Measurements from ENCODE around the gene THAP7.

The THAP7 gene

DNA sequence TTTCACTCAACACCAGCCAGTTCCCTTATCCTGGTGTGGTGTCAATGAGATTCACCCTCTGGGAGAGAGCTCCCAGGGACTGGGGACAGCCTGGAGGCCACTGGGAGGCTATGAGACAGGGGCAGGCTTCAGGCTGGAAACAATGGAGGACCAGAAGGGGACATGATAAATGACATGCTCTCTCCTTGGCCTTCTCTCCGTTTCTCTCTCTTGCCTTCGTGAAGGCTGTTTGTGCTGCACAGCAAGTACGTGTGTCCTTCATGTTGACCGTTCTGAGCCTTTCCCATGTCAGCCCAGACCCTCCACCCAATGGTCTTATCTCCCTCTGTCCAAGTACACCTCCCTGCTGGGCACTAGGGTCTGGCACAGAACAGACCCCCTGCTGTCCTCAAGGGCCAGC is 21.4 kb downstream of the THAP7 start:
- H3K9me3 ChIP-seq, result no peaks in the 10 kb centered on the region
- no peaks in the 10 kb centered on the region for H3K36me3 ChIP-seq
- peaks cover 9% of the 10 kb centered on the region for H3K27me3 ChIP-seq
- H3K4me3 ChIP-seq (ENCODE audit: low read depth in 1 of 2, low read length in 1 of 2), result no peak overlapping the region
- TF ChIP-seq, protein P1, sequence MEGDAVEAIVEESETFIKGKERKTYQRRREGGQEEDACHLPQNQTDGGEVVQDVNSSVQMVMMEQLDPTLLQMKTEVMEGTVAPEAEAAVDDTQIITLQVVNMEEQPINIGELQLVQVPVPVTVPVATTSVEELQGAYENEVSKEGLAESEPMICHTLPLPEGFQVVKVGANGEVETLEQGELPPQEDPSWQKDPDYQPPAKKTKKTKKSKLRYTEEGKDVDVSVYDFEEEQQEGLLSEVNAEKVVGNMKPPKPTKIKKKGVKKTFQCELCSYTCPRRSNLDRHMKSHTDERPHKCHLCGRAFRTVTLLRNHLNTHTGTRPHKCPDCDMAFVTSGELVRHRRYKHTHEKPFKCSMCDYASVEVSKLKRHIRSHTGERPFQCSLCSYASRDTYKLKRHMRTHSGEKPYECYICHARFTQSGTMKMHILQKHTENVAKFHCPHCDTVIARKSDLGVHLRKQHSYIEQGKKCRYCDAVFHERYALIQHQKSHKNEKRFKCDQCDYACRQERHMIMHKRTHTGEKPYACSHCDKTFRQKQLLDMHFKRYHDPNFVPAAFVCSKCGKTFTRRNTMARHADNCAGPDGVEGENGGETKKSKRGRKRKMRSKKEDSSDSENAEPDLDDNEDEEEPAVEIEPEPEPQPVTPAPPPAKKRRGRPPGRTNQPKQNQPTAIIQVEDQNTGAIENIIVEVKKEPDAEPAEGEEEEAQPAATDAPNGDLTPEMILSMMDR (IDR thresholded peaks at IDR 0.05), result no peak
- peaks cover 27 to 29% of the 10 kb centered on the region in 2 experiments for H3K4me1 ChIP-seq (ENCODE audit: control insufficient read depth in 1 of 2, insufficient read depth in 1 of 2, low read depth in 1 of 2, low read length in 1 of 2)
- no peak overlapping the region for H3K27ac ChIP-seq

DNA sequence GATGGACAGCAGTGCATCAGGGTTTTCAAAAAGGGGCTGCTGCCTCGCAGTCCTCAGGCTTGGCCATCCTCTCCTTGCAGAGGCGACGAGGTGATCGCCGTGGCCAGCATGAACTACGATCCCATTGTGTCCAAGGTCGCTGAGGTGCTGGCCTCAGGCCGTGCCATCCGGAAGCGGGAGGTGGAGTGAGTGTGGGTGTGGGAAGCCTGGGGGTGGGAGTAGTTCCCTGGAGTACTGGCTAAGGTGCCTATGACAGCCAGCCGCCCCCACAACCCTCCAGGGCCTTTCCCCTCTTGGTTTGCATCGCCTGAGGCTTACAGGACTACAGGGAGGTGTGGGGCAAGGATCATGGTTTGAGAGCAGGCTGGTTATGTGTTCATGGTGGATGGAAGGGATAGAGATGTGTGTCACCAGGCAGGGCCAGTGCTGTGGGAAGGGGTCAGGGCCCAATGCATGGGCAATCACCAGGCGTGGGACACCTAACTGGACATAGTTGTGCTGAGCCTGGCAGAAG is 21.9 kb downstream of the THAP7 start:
- peak overlapping the region in 1 of 2 experiments; percentile 20 for H3K4me3 ChIP-seq (ENCODE audit: low read depth in 1 of 2, low read length in 1 of 2)
- H3K36me3 ChIP-seq, result no peaks in the 10 kb centered on the region
- peaks cover 27 to 29% of the 10 kb centered on the region in 2 experiments for H3K4me1 ChIP-seq (ENCODE audit: control insufficient read depth in 1 of 2, insufficient read depth in 1 of 2, low read depth in 1 of 2, low read length in 1 of 2)
- TF ChIP-seq, protein P1 (IDR thresholded peaks at IDR 0.05), result no peak
- no peak overlapping the region for H3K27ac ChIP-seq
- H3K9me3 ChIP-seq, result no peaks in the 10 kb centered on the region
- H3K27me3 ChIP-seq, result peaks cover 9% of the 10 kb centered on the region

DNA sequence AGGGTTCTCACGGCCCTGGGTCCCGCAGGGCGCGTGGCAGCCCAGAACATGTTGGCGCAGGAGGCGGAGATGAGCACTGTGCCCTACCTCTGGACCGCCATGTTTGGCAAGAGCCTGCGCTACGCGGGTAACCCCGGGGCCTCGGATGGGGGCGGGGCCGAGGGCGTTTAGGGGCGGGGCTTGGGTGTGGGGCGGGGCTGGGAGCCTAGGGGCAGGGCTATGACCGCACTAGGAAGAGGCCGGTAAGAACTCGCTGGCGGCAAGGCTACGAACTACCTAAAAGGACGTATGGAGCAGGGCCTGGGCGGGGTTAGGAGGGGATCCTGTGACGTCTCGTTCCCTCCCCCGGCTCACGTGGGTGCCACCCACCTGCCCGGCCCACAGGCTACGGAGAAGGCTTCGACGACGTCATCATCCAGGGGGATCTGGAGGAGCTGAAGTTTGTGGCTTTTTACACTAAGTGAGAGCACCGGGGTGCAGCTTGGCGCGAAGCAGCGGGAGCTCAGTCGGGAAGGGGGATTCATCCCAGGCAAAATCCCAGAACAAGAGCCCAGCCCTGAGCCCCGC is 22.6 kb downstream of the THAP7 start:
- Histone ChIP-seq H3K36me3 (no peaks in the 10 kb centered on the region), H3K9me3 (no peaks in the 10 kb centered on the region), H3K27ac (no peak overlapping the region), H3K4me3 (ENCODE audit: low read depth in 1 of 2, low read length in 1 of 2) (peak overlapping the region; percentile 2 to 20), H3K4me1 (ENCODE audit: control insufficient read depth in 1 of 2, insufficient read depth in 1 of 2, low read depth in 1 of 2, low read length in 1 of 2) (peaks cover 27 to 29% of the 10 kb centered on the region in 2 experiments), H3K27me3 (peaks cover 9% of the 10 kb centered on the region)
- TF ChIP-seq, protein P1 (IDR thresholded peaks at IDR 0.05), result no peak

DNA sequence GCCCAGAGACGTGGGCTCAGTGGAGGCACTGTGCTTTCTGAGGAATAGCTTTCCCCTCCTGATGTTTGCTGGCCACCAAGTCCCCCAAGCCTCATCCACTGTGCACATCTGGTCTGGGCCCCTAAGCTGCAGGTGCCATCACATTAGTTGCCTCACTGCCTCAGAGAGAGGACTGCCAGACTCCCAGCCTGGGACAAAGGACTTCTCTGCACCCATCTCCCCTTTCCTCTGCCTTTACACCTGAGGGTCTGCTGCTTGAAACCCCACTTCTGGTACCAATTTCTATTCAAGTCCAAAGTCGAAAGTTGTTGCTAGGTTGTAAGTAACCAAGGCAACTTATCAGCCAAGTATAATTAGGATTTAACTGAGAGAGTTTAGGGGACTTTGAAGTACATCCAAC is 23.5 kb downstream of the THAP7 start:
- TF ChIP-seq, protein P1 (IDR thresholded peaks at IDR 0.05), result no peak
- Histone ChIP-seq H3K4me3 (ENCODE audit: low read depth in 1 of 2, low read length in 1 of 2) (no peak overlapping the region), H3K4me1 (ENCODE audit: control insufficient read depth in 1 of 2, insufficient read depth in 1 of 2, low read depth in 1 of 2, low read length in 1 of 2) (peaks cover 27 to 29% of the 10 kb centered on the region in 2 experiments), H3K27me3 (peaks cover 9% of the 10 kb centered on the region), H3K36me3 (no peaks in the 10 kb centered on the region), H3K27ac (no peak overlapping the region), H3K9me3 (no peaks in the 10 kb centered on the region)

DNA sequence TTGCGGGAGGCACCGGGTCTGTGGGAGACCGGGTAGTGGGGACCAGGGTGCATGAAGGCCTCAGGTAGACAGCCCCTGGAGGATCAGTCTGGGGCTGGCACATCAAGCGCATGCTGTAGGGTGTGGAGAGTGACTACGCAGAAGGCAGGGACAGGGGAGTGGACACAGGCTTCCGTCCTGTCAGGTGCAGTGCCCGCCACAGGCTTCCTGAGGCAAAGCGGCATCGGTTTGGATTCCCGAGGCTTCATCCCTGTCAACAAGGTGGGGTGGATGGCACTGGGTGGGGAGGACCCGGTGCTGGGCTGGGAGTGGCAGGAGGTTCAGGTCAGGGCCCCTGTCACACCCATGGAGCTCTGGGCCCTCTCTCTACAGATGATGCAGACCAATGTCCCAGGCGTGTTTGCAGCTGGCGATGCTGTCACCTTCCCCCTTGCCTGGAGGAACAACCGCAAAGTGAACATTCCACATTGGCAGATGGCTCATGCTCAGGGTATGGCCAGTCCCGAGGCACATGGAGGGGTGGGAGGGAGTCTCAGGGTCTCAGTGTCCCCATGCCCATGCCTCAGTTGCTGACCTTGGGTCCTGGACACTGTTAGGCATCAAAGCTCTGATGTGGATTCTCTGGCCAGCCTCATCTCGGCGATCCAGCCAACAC is 24.3 kb downstream of the THAP7 start:
- TF ChIP-seq, protein P1 (IDR thresholded peaks at IDR 0.05), result no peak
- Histone ChIP-seq H3K9me3 (no peaks in the 10 kb centered on the region), H3K4me1 (ENCODE audit: control insufficient read depth in 1 of 2, insufficient read depth in 1 of 2, low read depth in 1 of 2, low read length in 1 of 2) (peaks cover 22 to 24% of the 10 kb centered on the region in 2 experiments), H3K27ac (no peak overlapping the region), H3K36me3 (no peaks in the 10 kb centered on the region), H3K4me3 (ENCODE audit: low read depth in 1 of 2, low read length in 1 of 2) (no peak overlapping the region), H3K27me3 (peaks cover 9% of the 10 kb centered on the region)
